A549 (cell line): ENCODE data around the gene ABTB1.

Source experiments
- BHLHE40 ChIP-seq: IDR thresholded peaks from 2 replicates; pipeline ENCODE4 v1.6.1; 2012; ENCODE audit warnings: low read depth, low read length, inconsistent platforms
- CTCF ChIP-seq: fragments of >200 bp; sonication (Bioruptor Twin); formaldehyde crosslinking; IDR thresholded peaks from 3 replicates; pipeline ENCODE4 v1.5.1; 2016
- EP300 ChIP-seq, 2 experiments: fragments of >200 bp; sonication (Bioruptor Twin); formaldehyde crosslinking; IDR thresholded peaks; 2 replicates in 1 of 2; 3 replicates in 1 of 2; pipeline ENCODE4 v1.6.1; 2016 to 2017
- KDM5A ChIP-seq: fragments of 200-600 bp; sonication (generic); IDR thresholded peaks from 2 replicates; pipeline ENCODE4 v1.6.1; 2016; ENCODE audit warnings: antibody characterized with exemption, mild to moderate bottlenecking
- MAFK ChIP-seq: fragments of 450-650 bp; IDR thresholded peaks from 2 replicates; pipeline ENCODE4 v1.6.1; 2014; ENCODE audit not compliant: partially characterized antibody

DNA sequence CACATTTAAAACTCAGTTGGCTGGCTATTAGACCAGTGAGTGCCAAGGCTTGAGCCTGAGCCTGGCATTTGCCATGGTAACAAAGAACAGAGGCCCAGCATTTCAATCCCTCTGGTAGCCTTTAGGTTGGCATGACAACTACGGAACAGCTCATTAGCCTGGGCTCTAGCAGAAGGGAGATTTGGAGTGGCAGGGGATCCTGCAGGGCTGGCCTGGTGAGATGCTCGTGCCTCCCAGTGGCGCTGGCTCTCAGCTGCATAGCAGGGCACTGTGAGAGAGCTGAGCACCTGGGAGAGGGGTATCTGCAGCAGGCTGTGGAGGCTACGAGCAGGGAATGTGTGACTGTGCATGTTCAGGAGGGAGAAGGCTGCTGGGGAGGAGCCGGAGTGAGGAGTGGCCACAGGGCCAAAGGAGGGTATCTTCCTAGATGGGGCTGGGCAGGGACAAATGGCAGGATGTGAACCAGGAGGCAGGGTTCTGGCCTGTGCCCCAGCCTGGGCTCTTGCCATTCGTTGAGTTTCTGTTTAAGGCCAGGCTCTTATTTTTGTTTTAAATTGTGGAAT is 5.6 kb upstream of the ABTB1 start:
- no peak for TF ChIP-seq MAFK
- TF ChIP-seq BHLHE40, result no peak
- no peak for TF ChIP-seq CTCF
- no peak for TF ChIP-seq KDM5A
- no peak for TF ChIP-seq EP300 (IDR thresholded peaks at IDR 0.05)
